AG04450 (cell line): ENCODE data around the gene ITPK1. TPM values are rescaled to one million over a fixed set of nuclear protein-coding genes. Genes with fewer than 3 reads are reported as not detected.

Source experiments
- CTCF ChIA-PET: fragments of 300-600, 350-600 bp; formaldehyde crosslinking; extraction: SDS; loops from one replicate; lab custom pipeline; 2022; ENCODE audit warnings: antibody characterized with exemption, inconsistent platforms; lab: Charles Lee
- POLR2A ChIA-PET: fragments of 350-600 bp; formaldehyde crosslinking; extraction: SDS; loops from one replicate; lab custom pipeline; 2021; ENCODE audit warnings: antibody characterized with exemption, inconsistent platforms; lab: Yijun Ruan, JAX
- DNase-seq: peaks from one replicate; pipeline ENCODE4 v3.0.0-alpha.2; 2011; ENCODE audit warnings: low read depth, low spot score
- H3K27ac ChIP-seq: one replicate; pipeline ENCODE4 v1.5.1; 2012; ENCODE audit warnings: low read depth, low read length, control low read depth
- H3K27me3 ChIP-seq: one replicate; pipeline ENCODE4 v1.6.0; 2012; ENCODE audit warnings: low read length; ENCODE audit not compliant: control insufficient read depth, insufficient read depth
- H3K4me3 ChIP-seq: 2 replicates; pipeline ENCODE4 v1.5.1; 2011; ENCODE audit warnings: mild to moderate bottlenecking, low read depth, low read length, control low read depth
- H3K9me3 ChIP-seq: 2 replicates; pipeline ENCODE4 v1.5.1; 2012; ENCODE audit warnings: low read length; ENCODE audit not compliant: control insufficient read depth, insufficient read depth
- polyA plus RNA-seq: library from polyadenylated mRNA; depleted of rRNA; stranded (reverse); fragments of >200 nt; gene quantifications from 2 replicates; pipeline ENCODE4 v1.2.3, GENCODE V29; 2011
- TF ChIP-seq, protein P1 (sequence below): IDR thresholded peaks from 2 replicates; pipeline ENCODE4 v1.5.1; 2011; ENCODE audit warnings: low read depth, low read length, control low read depth, inconsistent platforms

The ITPK1 gene
- polyA plus RNA-seq, 1 experiment, result 13.6 TPM

DNA sequence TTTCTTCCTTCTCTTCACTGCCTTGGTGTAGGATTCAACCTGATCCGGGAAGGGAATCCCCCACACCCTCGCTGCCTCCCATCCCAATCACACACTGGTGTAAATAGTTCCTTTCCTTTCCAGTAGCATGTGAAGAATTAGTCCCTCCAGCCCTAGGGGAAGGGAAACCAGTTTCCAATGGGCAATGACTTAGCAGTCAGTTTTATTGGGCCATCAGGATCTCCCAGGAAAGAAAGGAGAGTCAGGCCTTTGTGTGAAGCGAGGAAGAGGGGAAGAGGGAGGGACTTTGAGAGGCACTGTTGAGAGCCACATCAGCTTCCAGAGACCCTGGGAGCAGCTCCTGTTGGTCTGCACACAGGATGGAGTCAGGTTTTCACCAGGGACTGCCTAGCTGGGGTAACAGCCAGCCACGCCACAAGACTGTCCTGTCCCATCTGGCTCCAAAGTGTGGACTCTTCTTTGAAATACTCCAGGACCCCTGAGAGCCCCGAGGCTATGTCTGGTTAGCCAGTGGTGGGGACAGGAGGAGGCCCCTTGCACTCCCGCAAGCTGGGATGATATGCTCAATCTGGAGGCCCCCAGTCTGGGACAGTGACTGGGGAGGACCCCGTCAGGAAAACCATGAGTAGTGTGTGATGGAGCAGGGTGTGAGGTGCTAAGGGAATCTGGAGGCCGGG is 41.1 kb upstream of the ITPK1 start:
- Histone ChIP-seq H3K9me3 (no peaks in the 10 kb centered on the region), H3K27ac (no peak overlapping the region), H3K27me3 (no peaks in the 10 kb centered on the region), H3K4me3 (no peak overlapping the region)
- no peak for DNase-seq
- TF ChIP-seq, protein P1, sequence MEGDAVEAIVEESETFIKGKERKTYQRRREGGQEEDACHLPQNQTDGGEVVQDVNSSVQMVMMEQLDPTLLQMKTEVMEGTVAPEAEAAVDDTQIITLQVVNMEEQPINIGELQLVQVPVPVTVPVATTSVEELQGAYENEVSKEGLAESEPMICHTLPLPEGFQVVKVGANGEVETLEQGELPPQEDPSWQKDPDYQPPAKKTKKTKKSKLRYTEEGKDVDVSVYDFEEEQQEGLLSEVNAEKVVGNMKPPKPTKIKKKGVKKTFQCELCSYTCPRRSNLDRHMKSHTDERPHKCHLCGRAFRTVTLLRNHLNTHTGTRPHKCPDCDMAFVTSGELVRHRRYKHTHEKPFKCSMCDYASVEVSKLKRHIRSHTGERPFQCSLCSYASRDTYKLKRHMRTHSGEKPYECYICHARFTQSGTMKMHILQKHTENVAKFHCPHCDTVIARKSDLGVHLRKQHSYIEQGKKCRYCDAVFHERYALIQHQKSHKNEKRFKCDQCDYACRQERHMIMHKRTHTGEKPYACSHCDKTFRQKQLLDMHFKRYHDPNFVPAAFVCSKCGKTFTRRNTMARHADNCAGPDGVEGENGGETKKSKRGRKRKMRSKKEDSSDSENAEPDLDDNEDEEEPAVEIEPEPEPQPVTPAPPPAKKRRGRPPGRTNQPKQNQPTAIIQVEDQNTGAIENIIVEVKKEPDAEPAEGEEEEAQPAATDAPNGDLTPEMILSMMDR, result no peak
- POLR2A ChIA-PET, result no interaction called here
- CTCF ChIA-PET, result no interaction called here

DNA sequence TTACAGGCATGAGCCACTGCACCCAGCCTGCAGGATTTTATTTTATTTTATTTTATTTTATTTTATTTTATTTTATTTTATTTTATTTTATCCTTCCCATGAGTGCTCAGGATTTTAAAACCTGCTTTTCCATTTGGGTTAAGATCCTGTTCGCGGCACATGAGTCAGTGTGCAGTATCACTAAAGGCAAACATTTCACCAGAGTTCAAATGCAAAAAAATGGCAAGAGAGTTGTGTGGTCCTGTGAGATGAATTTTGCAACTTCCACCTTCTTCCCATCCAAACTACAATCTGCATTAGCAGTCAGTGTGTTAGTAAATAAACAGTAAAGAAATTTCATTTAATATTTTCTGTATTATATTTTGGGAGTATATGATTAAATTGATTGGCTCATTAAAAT is 39.9 kb upstream of the ITPK1 start:
- no peaks in the 10 kb centered on the region for H3K9me3 ChIP-seq
- DNase-seq, result no peak
- H3K27ac ChIP-seq, result no peak overlapping the region
- POLR2A ChIA-PET, result no interaction called here
- CTCF ChIA-PET, result no interaction called here
- no peak overlapping the region for H3K4me3 ChIP-seq
- TF ChIP-seq, protein P1, result no peak
- H3K27me3 ChIP-seq, result no peaks in the 10 kb centered on the region

DNA sequence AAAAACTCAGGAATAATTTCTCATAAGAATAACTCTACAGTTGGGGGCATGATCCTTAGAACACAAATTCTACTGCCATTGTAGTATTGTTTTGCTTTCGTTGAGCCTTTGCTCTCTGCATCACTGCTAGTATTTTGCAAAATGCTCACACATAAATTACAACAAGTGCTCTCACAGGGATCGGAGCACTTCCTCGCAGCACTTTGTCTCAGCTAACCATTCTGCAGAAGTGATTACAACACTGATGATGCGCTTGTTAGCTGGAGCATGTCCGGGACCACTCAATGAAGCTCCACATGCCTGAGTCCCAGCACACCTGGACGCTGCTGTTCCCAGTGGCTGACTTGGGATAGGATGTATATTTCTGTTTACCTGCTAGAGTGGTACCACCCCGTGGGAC is 37.4 kb upstream of the ITPK1 start:
- H3K9me3 ChIP-seq, result no peaks in the 10 kb centered on the region
- H3K27me3 ChIP-seq, result no peaks in the 10 kb centered on the region
- H3K27ac ChIP-seq, result no peak overlapping the region
- ChIA-PET CTCF (no interaction called here), POLR2A (no interaction called here)
- no peak for DNase-seq
- TF ChIP-seq, protein P1, result no peak
- H3K4me3 ChIP-seq, result no peak overlapping the region

DNA sequence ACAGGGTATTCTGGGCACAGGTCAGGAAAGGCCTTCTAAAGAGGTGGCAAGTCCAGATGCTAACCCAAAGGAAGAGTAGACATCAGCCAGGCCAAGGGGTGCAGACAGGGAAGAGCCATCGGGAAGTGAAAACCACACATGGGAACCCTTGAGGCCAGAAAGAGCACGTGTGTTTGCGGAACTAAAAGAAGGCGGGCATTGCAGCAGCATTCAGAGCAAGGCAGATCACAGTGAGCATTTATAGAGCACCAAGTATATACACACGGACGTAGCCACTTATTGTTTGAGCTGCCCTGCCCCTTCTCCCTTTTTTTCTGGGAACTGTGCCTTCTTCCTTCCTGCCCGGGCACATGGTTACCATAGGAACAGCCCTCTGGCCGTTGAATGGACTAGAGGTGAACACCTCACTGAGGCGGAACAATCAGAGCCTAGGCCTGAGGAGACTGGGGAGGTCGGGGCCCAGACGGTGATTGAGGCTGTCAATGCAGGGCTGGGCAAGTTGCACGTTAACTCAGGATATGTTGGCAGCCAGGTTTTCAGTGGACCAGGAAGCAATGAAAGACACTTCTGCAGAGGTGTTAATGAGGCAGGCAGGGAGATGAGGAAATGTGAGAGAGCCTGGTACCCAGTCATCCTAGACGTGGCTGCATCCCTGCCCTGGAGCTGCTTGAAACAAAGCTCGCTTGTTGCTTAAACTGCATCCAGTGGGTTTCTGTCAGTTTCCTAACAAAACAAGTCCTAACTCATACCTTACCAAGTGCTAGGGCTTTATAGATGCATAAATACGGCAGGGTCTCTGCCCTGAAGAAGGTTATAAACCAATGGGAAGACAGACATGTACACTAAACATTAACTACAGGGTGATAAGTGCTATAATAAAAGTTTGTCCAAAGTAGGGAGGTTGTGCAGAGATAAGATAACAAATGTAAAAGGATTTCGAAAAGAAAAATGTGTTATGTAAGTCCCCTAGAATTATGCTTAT is 34.8 kb upstream of the ITPK1 start:
- POLR2A ChIA-PET, result no interaction called here

More for the DNA sequence above, 34.8 kb upstream of the ITPK1 start:
- TF ChIP-seq, protein P1, result no peak
- no peak for DNase-seq
- H3K27me3 ChIP-seq, result no peaks in the 10 kb centered on the region
- no peaks in the 10 kb centered on the region for H3K9me3 ChIP-seq
- H3K27ac ChIP-seq, result no peak overlapping the region
- CTCF ChIA-PET, result interaction anchor here (0.6 kb wide), 1 partner anchor 39 kb away, joined by 3 read pairs; no protein-coding TSS in a partner anchor
- H3K4me3 ChIP-seq, result no peak overlapping the region
